ENCODE data around the gene FTCDNL1.

The FTCDNL1 gene

GRCh38 chr2:199850718-199851500, at the start of gene FTCDNL1:
TSS of gene FTCDNL1 (minus strand) at chr2:199851192. CDS start at chr2:199848962, 2,230 bp downstream.
- peak; percentile 40 for DNase-seq (ENCODE audit: low spot score)

GRCh38 chr2:199896617-199897016, 45.6 kb upstream of the FTCDNL1 start:
- DNase-seq (ENCODE audit: low spot score), result no peak

GRCh38 chr2:199895406-199895805, 44.4 kb upstream of the FTCDNL1 start:
- DNase-seq (ENCODE audit: low spot score), result no peak

GRCh38 chr2:199883474-199884212, 32.7 kb upstream of the FTCDNL1 start:
- no peak for DNase-seq (ENCODE audit: low spot score)

- no peak for DNase-seq (ENCODE audit: low spot score)
These were observed 31.7 kb upstream of the FTCDNL1 start for GRCh38 chr2:199882667-199883066.

- no peak for DNase-seq (ENCODE audit: low spot score)
These were observed 24.4 kb upstream of the FTCDNL1 start for GRCh38 chr2:199875400-199875799.

GRCh38 chr2:199874209-199874608, 23.2 kb upstream of the FTCDNL1 start:
- DNase-seq (ENCODE audit: low spot score), result no peak

GRCh38 chr2:199870581-199870980, 19.6 kb upstream of the FTCDNL1 start:
- DNase-seq (ENCODE audit: low spot score), result no peak

GRCh38 chr2:199869653-199870052, 18.7 kb upstream of the FTCDNL1 start:
- no peak for DNase-seq (ENCODE audit: low spot score)

GRCh38 chr2:199869227-199869541, 18.2 kb upstream of the FTCDNL1 start:
- DNase-seq (ENCODE audit: low spot score), result no peak

GRCh38 chr2:199868431-199869226, 17.6 kb upstream of the FTCDNL1 start:
- no peak for DNase-seq (ENCODE audit: low spot score)

- DNase-seq (ENCODE audit: low spot score), result no peak
These were observed 14.9 kb upstream of the FTCDNL1 start for GRCh38 chr2:199865905-199866304.

GRCh38 chr2:199862788-199863187, 11.8 kb upstream of the FTCDNL1 start:
- no peak for DNase-seq (ENCODE audit: low spot score)

- no peak for DNase-seq (ENCODE audit: low spot score)
These were observed 10.3 kb upstream of the FTCDNL1 start for GRCh38 chr2:199861132-199861774.

GRCh38 chr2:199855812-199856211, 4.8 kb upstream of the FTCDNL1 start:
- no peak for DNase-seq (ENCODE audit: low spot score)

GRCh38 chr2:199851883-199852282, 891 bp upstream of the FTCDNL1 start:
- no peak for DNase-seq (ENCODE audit: low spot score)

- no peak for DNase-seq (ENCODE audit: low spot score)
These were observed 464 bp upstream of the FTCDNL1 start for GRCh38 chr2:199851501-199851810.

GRCh38 chr2:199850218-199850717, 724 bp downstream of the FTCDNL1 start:
- no peak for DNase-seq (ENCODE audit: low spot score)

- DNase-seq (ENCODE audit: low spot score), result no peak
These were observed 2.4 kb downstream of the FTCDNL1 start for GRCh38 chr2:199848389-199849130.

GRCh38 chr2:199847181-199847864, 3.7 kb downstream of the FTCDNL1 start:
- DNase-seq (ENCODE audit: low spot score), result no peak
